Stimulated activated CD4-positive, alpha-beta T cell treated with anti-CD3 and anti-CD28 coated beads, Interleukin-2, amount 100 ng/mL, for 48 hours (primary cell): ENCODE results near the gene SERINC3.

Experiments
- DNase-seq, 2 donors: peaks; one replicate each; pipeline ENCODE4 v3.0.0-alpha.2; 2020

SERINC3 gene

GRCh38 chr20:44461142-44461802 is 60.6 kb downstream of the SERINC3 start:
- DNase-seq, result no peak

GRCh38 chr20:44460795-44461141 is 61.1 kb downstream of the SERINC3 start:
- no peak for DNase-seq

DNA sequence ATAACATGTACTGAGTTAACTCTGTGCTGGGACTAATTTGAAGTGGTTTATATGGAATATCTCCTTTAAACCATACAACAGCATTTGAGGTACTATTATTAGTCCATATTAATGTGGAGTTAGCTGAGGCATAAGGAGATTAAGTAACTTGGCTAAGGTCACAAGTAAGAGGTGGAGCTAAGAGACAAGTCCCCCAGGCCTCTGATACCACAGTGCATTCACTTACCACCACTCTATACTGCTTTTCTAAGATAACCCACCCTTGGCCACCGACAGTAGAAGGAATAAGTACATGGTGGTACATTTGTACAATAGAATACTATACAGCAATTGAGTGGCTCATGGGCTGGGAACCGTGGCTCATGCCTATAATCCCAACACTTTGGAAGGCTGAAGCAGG is 62.6 kb downstream of the SERINC3 start:
- DNase-seq, result no peak

GRCh38 chr20:44457016-44457415 is 64.9 kb downstream of the SERINC3 start:
- DNase-seq, result no peak

- no peak for DNase-seq
Observed at GRCh38 chr20:44456611-44457010, 65.3 kb downstream of the SERINC3 start.

GRCh38 chr20:44455126-44455525 is 66.7 kb downstream of the SERINC3 start:
- DNase-seq, result no peak

DNA sequence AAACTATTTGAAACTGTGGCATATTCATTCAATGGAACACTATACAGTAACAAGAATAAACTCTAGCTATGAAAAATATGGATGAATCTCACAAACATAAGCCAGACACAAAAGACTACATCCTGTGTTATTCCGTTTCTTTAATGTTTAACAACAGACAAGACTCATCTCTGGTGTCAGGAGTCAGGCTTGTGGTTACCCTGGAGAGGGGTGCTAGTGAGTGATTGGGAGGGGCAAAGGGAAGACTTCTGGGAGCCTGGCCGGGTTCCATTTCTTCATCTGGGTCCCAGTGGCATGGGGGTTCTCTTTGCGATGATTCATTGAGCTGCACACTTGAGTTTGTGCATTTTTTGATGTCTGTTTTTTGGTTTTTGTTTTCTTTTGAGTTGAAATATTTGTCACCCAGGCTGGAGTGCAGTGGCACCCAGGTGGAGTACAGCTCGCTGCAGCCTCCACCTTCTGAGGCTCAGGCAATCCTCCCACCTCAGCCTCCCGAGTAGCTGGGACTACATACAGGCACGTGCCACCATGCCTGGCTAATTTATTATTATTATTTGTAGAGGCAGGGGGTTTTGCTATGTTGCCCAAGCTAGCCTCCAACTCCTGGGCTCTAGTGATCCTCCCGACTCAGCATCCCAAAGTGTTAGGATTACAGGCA is 67.4 kb downstream of the SERINC3 start:
- DNase-seq, result no peak

DNA sequence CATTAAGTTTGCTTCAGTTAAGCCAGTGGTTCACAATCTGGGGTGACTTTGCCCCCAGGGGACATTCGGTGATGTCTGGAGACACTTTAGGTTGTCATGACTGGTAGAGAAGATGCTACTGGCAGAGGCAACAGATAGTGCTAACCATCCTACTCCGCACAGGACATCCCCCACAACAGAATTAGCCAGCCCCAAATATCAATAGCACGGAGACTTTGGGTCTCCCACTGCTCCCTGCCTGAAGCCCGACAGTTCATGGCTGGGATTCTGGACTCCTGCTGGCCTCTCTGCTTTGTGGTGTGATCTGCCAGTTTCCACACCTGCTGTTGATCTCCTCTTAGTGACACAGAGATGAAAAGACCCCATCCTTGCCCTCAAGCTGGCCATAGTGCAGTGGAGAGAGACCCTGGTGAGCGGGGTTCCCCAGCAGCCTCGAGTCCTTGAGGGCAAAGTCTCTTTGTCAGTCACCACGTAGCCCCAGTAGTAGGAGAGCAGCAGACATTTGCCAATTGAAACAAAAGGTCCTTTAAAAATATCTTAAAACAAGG is 70.9 kb downstream of the SERINC3 start:
- DNase-seq, result no peak

- DNase-seq, result no peak
Observed at GRCh38 chr20:44450281-44450889, 71.5 kb downstream of the SERINC3 start.

GRCh38 chr20:44449864-44450263 is 72.0 kb downstream of the SERINC3 start:
- no peak for DNase-seq

DNA sequence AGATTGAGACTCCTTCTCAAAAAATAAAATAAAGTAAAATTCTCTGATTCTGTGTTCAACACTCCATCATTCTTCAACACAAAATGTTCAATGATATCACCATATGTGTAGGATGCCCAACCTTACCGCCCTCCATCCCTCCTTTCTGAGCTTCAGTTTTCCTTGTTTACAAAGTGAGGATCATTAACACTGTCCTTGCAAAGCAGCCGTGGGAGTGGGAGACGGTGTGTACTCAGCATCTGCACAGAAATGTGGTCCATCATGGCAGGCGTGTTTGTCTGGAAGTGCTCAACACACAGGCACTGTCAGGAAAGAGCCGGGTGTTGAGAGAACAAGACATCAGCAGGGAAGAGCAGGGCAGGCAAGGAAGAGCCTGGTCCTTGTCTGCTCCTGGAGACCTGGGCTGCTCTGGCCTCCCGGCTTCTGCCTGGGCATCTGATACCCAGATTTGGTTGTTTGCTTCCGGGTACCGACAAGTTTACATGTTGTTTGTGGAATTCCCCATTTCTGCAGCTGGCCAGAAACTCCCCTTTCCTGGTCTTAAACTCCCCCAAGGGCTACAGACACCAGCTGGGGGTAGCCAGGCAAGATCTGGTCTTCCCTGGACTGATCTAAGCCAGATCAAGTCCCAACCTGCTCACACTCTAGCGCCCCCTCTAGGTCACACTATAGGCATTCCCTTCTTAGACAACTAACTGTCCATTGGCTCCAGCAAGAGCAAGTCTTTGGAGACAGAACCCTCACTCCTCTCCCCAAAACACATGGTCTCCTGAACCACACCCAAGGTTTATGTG is 72.9 kb downstream of the SERINC3 start:
- DNase-seq, result peak; percentile 3 to 23

GRCh38 chr20:44447827-44448419 is 73.9 kb downstream of the SERINC3 start:
- no peak for DNase-seq
